Daoy (cell line): ENCODE results near the gene WDR33. TPM values are rescaled to one million over a fixed set of nuclear protein-coding genes. Genes with fewer than 3 reads are reported as not detected.
A peak's percentile ranks its signal among the peaks of the same experiment; 100 is the strongest.

ENCODE experiments used
- DNase-seq: peaks from one replicate; pipeline ENCODE4 v3.0.0-alpha.2; 2015; ENCODE audit warnings: low read depth
- total RNA-seq: library from RNA; depleted of rRNA; stranded (reverse); fragments of >200 nt; shearing (Covaris generic); gene quantifications from 2 replicates; pipeline ENCODE4 v1.2.3, GENCODE V29; 2014

The WDR33 gene
- total RNA-seq, 1 experiment from 2014 or later = 21.9 TPM

DNA sequence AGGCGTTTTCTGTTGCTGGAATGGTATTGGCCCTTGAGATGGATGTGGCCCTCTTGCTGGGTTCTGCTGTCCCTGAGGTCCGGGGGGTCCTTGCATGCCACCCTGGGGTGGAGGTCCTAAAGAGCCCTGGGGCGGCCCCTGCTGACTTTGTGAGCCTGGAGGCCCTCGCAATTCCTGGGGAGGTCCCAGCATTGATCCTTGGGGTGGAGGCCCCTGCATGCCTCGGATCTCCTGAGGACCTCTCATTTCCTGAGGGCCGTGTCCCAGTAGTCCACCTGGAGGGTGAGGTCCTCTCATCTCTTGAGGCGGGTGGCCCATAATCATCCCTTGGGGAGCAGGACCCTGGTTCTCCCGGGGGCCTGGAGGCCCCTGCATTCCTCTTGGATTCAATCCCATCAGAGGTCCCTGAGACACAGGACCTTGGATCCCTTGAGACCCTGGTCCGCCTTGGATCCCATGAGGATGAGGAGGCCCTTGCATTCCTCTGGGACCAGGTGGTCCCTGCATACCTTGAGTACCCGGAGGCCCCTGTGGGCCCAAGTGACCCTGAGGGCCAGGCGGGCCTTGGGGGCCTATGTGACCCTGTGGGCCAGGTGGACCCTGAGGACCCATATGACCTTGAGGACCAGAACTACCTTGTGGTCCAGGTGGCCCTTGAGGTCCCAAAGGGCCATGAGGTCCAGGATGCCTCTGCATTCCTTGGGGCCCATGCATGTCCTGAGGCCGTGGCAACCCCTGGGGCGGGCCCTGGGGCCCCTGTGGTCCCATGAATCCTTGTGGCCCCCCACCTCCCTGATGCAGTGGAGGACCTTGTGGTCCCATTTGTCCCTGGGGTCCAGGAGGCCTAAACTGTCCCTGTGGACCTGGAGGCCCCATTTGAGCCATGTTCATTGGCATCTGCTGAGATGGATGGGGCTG lies 91.4 kb downstream of the WDR33 start:
- no peak for DNase-seq

DNA sequence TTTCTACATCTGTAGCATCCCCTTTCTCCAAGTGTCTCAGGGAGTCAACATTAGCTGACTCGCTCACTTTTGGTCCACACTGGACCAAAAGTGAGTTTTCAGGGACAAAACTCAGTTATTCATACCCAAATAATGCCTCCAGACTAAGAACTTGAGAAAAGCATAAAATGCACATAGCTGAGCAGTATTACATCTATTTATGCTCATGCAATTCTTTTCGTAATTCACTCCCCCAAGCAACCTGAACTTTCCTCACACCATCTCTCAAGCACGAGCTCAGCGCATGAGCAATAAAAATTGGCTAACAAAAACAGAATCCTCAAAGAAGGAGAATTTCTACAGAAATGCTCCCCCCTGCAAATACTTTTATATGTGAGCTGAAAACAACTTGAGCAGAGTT lies 92.7 kb downstream of the WDR33 start:
- DNase-seq = no peak

DNA sequence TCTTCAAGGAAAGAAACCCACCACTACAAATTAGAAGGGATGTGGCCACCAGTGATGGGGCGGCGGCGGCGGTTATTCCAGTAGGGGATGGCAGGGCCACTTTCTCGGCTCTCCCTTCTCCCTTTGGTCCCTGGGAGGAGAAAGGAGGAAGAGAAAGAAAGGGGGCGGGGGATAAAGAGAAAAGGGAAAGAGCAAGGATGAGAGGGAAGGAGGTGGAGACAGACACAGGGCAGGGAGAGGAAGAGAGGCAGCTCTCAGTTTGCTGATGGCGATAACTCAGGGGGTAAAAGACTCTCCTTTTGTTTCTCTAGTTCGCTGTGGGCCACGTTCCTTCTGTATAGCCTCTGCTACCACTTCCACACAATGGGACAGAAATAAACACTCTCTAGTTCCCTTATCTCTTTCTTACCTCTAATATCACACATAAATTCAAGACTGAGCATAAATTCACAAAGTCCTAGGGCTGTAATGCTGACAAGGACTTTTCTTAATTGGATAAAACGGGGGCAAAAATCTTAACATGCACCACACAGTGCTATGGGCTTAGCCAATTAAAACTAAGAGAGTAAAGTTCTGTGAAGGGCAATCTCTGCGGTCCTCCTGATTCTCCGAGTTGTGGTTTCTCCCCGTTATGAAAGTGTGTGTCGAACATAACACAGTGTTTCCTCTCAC lies 95.1 kb downstream of the WDR33 start:
- DNase-seq = no peak

DNA sequence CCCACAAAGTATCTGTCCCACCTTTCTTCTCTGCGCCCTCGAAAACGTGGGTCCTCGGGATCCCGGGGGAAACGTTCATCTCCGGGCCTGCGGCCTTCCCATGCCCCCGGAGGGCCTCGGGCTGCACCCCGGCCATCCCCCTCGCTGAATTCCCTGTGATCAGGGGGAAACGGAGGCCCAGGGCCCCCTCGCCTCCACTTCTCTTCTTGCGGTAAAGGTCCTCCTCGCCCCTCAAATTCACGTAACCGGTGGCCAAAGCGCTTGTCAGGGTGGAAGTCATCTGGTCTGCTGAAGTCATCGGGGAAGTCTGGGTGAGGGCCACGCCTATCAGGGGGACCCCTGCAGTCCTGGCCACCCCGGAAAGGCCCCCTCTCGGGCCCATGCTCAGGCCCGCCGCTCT lies 97.4 kb downstream of the WDR33 start:
- DNase-seq = no peak

DNA sequence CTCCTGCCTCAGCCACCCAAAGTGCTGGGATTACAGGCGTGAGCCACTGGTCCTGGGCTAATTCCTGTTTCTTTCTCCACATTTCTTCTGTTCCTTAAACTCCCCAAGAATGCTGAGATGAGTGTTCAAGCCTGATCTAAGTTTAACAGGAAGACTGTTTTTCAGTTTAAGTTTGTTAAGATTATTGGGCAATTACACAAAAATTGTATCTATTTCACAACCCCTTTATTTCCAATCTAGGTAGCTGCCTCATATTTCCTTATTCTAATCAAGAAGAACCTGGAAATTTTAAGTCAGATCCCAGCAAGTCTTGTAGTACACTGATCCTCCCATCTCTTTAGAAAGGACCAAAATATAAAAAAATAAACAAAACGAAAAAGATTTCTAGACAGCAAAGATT lies 98.0 kb downstream of the WDR33 start:
- no peak for DNase-seq

DNA sequence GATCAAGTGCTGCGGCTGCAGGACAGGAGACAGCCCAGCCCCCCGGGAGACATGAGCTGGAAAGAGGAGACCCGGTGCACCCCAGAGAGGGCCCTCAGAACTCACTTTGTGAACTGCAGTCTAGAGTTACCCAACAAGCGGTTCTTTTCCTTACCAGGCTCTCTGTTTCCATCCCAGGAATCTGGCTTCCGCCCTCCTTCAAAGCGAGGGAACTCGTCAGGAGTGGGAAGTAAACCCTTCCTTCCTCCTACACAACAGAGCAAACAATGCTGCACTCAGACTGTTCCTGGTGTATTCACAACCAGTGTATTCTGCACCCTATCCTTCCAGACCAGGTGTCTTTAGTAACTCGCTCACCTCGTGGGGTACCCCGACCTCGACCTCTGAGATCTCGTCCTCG lies 101.6 kb downstream of the WDR33 start:
- DNase-seq = no peak

DNA sequence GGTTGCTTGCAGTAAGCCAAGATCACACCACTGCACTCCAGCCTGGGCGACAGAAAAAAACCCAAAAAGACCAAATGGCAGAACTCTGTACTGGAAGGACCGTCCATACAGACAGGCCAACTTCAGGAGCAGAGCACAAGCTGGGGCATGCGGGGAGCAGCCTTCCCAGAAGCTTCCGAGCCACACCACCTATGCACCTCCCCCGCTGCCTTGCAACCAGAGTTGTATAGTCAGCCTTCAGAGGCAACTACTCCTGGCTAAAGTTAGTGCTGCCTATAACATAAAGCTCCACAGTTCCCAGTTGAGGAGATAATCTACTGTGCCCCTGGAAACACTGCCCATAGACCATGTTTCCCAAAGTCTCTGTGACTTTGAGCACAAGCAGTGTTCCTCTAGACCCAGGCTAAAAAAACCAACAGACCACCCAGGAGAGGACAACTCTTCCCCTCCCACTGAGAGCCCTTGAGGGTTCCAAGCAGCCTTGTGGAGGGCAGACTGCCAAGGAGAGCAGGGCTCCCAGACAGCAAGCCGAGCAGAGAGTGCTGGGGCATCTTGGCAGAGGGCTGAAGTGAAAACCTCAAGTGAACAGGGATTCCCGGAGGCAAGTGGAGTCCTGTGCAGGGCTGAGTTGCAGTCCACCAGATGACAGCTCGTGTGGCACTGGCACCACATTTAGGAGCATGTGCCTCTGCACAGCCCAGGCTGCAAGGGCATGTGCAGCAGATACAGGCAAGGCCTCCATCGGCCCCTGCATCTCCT lies 102.9 kb downstream of the WDR33 start:
- DNase-seq = no peak

DNA sequence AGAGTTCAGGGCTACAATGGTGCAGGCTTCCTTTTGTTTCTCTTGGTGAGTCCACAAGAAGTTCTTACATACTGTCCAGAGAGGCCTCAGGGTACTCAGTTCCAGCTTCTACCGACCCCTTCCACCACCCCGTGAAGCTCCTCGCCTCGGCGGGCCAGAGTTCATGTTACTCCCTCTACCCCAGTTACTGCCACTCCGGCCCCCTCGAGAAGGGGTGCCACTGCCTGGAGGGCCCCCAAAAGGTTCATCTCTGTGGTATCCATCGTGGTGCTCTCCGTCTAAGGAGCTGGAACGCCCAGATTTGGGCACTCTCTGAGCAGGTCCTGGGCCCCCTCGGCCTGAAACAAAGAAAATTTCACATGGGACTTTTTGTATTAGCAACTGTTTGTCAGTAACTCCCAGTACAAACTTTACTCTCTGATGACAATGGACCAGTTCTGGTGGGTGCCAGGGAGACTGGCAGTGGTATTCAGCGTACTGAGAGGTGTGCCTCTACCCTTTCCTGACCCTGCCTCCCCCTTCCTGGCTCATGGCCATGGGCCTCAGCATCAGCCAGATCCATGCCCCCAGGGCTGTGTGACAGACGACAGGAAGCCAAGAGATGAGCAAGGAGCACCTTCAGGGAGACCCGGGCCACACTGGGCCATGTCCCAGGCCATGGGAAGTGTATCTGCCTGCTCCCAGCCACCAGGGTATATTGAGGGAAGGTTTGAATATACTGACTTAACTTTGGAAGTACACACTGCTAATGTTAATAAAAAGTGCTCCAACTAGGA lies 104.6 kb downstream of the WDR33 start:
- DNase-seq = no peak

DNA sequence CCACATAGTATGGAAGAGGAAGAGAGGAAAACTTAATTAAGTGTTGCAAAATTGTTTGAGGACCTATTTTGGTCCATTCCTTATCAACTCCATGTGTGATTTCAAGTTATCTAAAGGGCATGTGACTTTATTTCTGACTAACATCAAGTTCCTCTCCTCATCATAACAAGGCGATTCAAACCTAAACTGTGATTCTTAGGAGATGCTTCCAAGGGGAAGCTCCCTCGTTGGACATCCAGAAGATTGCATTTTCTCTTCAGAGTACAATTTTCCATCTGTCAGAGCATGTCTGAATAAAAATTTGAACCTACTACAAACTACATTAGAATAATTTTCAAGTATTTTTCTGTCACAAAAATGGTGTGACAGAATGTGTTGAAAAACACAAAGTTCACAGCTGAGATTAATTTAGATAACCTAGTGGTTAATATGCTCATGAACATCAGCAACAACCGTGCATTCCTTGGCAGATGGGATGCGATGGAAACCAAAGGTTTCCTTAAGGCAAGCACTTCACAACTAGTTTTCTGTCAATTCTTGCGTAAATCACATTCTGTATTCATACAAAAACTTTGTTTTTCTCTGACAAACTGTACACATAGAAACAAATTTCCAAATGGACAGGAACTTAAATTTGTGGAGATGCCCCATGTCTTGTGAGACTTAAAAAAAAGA lies 105.4 kb downstream of the WDR33 start:
- no peak for DNase-seq

DNA sequence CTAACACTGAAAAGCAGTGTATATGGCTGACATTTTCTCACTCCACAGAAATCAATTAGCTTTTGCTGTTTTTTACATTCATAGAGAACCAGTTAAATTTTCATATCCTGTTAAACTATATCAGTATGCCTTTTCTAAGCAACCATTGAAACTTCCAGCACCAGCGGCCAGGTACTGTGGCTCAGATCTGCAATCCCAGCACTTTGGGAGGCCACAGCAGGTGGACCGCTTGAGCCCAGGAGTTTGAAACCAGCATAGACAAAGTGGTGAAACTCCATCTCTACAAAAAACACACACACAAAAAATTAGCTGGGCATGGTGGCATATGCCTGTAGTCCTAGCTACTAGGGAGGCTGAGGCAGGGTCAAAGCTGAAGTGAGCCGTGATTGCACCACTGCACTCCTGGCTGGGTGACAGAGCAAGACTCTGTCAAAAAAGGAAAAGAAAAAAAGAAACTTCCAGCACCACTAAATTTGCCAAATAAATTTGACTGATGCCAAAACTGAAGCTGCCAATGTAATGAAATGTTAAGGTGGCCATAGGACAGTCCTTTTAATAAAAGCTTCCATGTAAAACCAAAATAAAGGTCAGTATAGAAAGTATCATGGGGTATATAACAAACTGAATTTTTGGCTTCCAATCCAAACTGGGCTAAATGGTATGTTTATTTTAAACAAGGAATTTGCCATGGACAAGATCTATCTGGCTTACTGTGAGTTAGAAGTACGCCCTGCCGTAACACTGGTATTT lies 106.2 kb downstream of the WDR33 start:
- no peak for DNase-seq

DNA sequence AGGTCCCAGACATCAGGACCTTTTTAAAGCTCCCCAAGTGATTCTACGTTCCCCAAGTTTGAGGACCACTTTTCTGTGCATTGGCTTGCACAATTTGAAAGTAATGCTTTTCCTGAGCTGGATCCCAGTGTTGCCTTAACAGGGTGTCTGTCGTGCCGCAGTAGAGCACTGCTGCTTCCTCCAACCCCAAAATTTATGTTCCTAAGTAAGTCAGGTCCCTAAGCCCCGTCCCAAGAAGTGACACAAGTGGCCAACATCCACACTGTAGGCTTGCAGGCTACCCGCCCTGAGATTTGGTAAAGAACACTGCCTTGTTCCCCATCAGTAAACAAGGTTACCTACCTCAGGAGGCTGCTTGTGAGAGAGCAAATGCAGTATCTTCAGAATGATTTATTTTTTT lies 107.7 kb downstream of the WDR33 start:
- no peak for DNase-seq

DNA sequence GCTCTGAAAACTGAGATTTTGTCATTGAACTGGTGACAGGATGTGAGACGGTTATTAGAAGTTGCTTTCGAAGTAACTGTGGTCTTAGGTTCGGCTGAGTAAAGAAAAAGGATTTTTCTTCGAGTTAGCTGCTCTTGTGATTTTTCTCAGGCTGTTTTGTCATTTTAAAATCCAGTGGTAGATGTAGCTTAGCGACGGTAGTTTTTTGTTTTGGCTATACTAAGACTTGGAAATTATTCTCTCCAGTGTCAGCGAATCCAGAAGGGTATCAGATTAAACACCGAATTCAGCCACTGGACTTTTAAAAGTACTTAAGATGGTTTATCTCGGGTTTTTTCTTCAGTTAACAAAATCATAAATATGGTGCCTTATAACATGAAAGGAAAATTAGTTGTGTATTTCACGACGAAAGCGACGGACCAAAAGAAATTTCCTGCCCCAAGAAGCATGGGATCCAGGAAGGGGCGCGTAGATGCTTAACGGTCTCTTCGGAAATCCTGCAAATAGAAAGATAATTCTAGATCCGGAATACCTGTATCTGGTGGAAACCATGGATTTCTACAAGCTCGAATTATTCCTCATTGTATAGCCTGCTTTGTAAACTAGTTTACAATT lies 108.5 kb downstream of the WDR33 start:
- no peak for DNase-seq

DNA sequence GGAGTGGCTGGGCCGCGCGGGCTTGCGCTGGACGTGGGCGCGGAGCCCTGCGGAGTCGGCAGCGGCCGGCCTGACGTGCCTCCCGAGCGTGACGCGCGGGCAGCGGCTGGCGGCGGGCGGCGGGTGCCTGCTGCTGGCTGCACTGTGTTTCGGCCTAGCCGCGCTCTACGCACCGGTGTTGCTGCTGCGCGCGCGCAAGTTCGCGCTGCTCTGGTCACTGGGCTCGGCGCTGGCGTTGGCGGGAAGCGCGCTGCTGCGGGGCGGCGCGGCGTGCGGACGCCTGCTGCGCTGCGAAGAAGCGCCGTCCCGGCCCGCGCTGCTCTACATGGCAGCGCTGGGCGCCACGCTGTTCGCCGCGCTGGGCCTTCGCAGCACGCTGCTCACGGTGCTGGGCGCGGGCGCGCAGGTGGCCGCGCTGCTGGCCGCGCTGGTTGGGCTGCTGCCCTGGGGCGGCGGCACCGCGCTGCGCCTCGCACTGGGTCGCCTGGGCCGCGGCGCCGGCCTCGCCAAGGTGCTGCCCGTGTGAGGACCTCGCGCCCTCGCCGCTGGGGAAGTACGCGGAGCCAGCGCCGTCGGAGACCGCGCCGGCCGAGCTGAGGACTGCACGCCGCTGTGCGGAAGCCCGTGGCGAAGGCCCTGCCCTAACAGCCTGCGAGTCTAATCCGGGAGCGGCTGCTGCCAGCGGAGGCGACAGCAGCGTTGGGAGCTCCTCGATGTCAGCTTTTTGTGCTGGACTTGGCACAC lies 109.1 kb downstream of the WDR33 start:
- DNase-seq = peak; percentile 84

DNA sequence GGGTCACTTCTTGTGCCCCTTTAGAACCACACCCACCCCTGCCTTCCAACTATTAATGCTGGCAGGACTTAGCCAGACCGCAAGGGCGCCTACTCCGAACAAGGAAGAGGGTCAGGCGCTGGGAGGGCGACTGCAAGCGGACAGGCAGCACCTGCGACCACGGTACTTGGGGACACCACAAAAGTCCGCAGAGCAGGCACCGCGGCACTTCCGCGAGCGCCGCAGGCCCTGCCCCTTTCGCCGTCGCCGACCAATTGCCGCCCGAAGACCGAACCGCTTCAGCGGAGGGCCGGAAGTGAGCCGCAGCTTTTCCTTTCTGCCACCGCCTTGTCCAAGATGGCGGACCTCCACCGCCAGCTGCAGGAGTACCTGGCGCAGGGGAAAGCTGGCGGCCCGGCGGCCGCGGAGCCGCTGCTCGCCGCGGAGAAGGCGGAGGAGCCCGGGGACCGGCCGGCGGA lies 109.7 kb downstream of the WDR33 start, which contains the start of gene SFT2D3:
TSS of gene SFT2D3 (plus strand) at position 305 of the 458 bp plus-strand sequence. CDS start at position 337, 32 bp downstream.
- DNase-seq = peak; percentile 94

DNA sequence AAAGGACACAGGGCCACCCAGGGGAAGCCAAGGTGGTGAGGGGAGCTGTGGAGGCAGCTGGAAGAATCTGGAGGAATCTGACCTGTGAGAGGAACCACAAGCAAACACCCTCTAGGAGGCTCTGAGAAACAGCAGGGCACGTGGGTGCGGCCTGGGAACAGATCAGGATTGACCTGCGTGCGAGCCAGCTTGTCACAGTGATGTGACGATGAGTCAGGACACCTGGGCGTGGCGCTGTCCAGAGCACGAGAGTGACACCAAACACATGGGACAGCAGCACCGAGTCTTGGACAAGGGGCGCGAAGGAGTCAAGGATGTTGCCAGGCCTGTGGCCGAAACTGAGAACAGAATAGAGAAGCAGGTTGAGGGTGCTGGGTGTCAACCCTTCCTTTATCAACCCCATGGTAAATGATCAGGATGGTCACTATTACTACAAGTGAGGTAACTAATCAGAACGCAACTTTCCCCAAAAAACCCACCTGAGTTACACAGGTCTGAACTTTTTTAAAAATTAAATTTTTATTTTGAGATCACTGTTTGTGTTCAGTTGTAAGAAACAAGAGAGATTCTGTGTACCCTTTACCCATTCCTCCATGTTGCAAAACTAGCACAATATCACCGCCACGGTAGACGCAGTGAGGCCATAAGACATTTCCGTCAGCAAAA lies 110.3 kb downstream of the WDR33 start:
- peak; percentile 37 for DNase-seq

DNA sequence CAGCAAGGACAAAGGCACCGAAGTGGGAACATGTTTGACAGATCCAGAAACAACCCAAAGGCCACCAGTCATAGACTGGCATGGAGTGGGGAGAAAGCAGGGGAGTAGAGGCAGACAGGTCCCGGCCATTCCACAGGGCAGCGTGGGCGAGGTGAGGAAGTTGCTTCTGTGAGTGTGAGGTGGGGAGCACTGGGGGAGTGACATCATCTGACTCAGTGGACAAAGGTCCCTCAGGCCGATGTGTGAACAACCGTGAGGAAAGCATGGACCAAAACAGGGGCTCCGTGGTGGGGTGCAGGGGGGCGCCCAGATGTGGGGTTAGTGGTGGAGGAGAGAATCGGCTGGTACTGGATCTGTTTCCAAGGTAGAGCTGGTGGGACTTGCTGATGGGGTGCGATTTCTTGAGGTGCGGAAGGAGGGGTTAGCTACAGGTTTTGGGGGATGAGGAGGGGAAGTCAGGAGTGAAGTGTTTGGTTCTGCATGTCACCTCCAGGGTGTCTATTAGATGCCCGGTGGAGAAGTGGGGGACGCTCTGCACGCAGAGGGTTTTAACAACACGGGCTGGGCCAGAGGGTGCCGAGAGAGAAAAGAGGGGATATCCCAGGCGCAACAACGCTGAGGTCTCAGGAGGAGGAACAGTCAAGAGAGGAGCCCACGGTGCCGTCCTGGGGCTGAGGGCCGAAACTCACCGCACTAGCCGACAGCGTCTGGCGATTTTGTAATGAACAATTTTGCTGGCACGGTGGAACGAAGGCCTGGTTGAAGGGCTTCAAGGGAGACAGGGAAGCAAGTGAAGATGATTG lies 112.2 kb downstream of the WDR33 start:
- no peak for DNase-seq

DNA sequence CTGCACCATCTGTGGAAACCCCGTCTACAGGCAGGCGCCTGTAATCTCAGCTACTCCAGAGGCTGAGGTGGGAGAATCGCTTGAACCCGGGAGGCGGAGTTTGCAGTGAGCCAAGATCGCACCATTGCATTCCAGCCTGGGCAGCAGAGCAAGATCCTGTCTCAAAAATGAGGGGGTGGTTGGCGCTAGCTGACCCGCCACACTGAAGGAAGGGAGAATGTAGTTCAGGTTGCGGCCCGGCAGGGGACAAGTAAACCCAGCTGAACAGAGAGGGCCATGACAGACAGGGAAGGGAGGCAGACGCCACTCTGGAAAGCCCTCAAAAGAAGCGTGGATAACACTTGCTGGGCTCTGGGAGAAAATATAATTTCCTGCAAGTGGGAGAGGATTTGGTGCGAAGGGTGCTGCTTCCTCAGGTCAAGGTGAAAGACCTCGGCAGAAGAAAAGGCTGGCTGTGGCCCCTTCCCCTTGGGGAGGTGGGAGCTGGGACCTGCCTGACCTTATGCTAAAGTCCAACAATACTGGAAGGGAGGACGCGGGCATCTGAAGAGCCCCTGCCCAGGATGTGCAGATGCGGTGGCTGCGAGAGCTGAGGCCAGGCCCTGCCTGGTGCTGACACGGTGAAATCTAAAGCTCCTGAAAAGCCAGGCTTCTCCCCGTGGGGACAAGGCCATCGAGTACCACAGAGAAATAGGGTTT lies 113.3 kb downstream of the WDR33 start:
- no peak for DNase-seq
